CD4-positive, alpha-beta T cell (primary cell): Measurements from ENCODE around the gene ORMDL3. TPM values are rescaled to one million over a fixed set of nuclear protein-coding genes. Genes with fewer than 3 reads are reported as not detected.

ENCODE experiments used
- ATAC-seq: fragments of 200-7000 bp; cut with Tn5 transposase; one replicate; pipeline ENCODE4 v1.10.0; 2022; ENCODE audit warnings: mild to moderate bottlenecking; ENCODE audit not compliant: poor library complexity
- CTCF ChIA-PET: fragments of 350-600 bp; sonication (Branson Sonifier 250); formaldehyde crosslinking; loops from one replicate; lab custom pipeline; 2021; ENCODE audit warnings: antibody characterized with exemption, inconsistent platforms; lab: Charles Lee
- POLR2A ChIA-PET: fragments of 350-600 bp; sonication (Branson Sonifier 250); formaldehyde crosslinking; loops from one replicate; lab custom pipeline; 2021; ENCODE audit warnings: antibody characterized with exemption, inconsistent platforms; lab: Charles Lee
- DNase-seq, 14 experiments: peaks; one replicate each; pipeline ENCODE4 v3.0.0-alpha.2; 2013 to 2020; ENCODE audit warnings: mixed read lengths in 2 of 14
- H3K27ac ChIP-seq, 2 donors: one replicate each; pipeline versions ENCODE4 v1.5.1 to v1.7.0; 2013; ENCODE audit warnings: low read length in 2 of 2, low read depth in 1 of 2, mild to moderate bottlenecking in 1 of 2
- H3K27me3 ChIP-seq, 2 experiments: 1 replicate in 1 of 2; 2 replicates in 1 of 2; pipeline versions ENCODE4 v1.6.1 to v1.7.0; 2013; ENCODE audit warnings: low read length in 2 of 2, control low read depth in 1 of 2, mild to moderate bottlenecking in 1 of 2, moderate library complexity in 1 of 2; ENCODE audit not compliant: insufficient read depth in 2 of 2, control insufficient read depth in 1 of 2
- H3K36me3 ChIP-seq: one replicate; pipeline ENCODE4 v1.6.1; 2013; ENCODE audit warnings: low read length, control low read depth; ENCODE audit not compliant: insufficient read depth
- H3K4me1 ChIP-seq: one replicate; pipeline ENCODE4 v1.6.1; 2013; ENCODE audit warnings: low read length, control low read depth; ENCODE audit not compliant: insufficient read depth
- H3K4me3 ChIP-seq: one replicate; pipeline ENCODE4 v1.5.1; 2013; ENCODE audit warnings: mild to moderate bottlenecking, low read length, moderate library complexity
- H3K9me3 ChIP-seq, 2 experiments: 1 replicate in 1 of 2; 2 replicates in 1 of 2; pipeline versions ENCODE4 v1.6.1 to v1.7.0; 2013; ENCODE audit warnings: low read length in 2 of 2, mild to moderate bottlenecking in 2 of 2, control low read depth in 1 of 2, moderate library complexity in 1 of 2; ENCODE audit not compliant: control insufficient read depth in 1 of 2, insufficient read depth in 1 of 2
- H3K27ac Mint-ChIP-seq: one replicate; pipeline ENCODE4 v1.8.0; 2020; ENCODE audit warnings: mixed read lengths
- H3K27me3 Mint-ChIP-seq: one replicate; pipeline ENCODE4 v1.8.0; 2021; ENCODE audit warnings: mixed read lengths
- H3K36me3 Mint-ChIP-seq: one replicate; pipeline ENCODE4 v1.8.0; 2021; ENCODE audit warnings: low read depth, mixed read lengths
- H3K4me1 Mint-ChIP-seq: one replicate; pipeline ENCODE4 v1.8.0; 2021; ENCODE audit warnings: low read depth, mixed read lengths
- H3K4me3 Mint-ChIP-seq: one replicate; pipeline ENCODE4 v1.8.0; 2020; ENCODE audit warnings: mild to moderate bottlenecking, mixed read lengths
- H3K9me3 Mint-ChIP-seq: one replicate; pipeline ENCODE4 v1.8.0; 2020; ENCODE audit warnings: mixed read lengths
- intact Hi-C, 2 experiments: fragments of 100-400 bp; cut with DNase I in 1 of 2; cut with micrococcal nuclease in 1 of 2; formaldehyde crosslinking; loops; one replicate each; pipeline versions ENCODE4 v1.15.1 to v1.9.0; 2023 to 2025; cut with DNase I, micrococcal nuclease
- total RNA-seq, 174 experiments: library from RNA in 2 of 174; stranded (reverse) in 2 of 174; gene quantifications; one replicate each; pipeline ENCODE4 v1.2.3 and lab custom pipeline; 2021 to 2026
- TF ChIP-seq, protein P1 (sequence below): fragments of 200-600 bp; IDR thresholded peaks from one replicate; pipeline ENCODE4 v1.8.0; 2022; ENCODE audit warnings: antibody characterized with exemption, mild to moderate bottlenecking

ORMDL3 gene
- total RNA-seq, 2 experiments from 2014 or later = 103 to 105 TPM

DNA sequence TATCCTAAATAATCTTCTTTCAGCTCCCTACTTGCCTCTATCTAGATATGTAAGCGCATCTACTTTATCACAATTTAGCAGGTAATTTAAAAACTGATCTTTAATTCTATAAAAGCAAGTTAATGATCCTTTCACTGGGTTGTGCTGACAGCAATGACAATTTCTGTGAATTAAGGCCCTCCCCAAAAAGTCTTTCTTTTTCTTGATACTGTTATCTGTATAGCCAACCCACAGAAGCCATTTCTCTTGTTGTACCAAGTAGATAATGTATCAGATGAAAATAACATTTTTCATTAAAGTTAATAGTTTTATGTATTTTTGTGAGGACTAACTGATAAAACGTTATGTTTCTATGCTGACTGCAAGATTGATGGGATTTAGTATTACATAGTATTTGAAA, 55.6 kb downstream of the ORMDL3 start:
- H3K36me3 Mint-ChIP-seq = no peaks in the 10 kb centered on the region
- intact Hi-C loops = loop anchor here (1.0 to 5.0 kb wide), 4 partner anchors 56 to 156 kb away; partner anchors contain the start of genes LRRC3C (in 1 of the 2), ORMDL3 (in 1 of the 2) and PSMD3 (in 1 of the 2)
- no peak overlapping the region for H3K27ac Mint-ChIP-seq
- H3K4me1 Mint-ChIP-seq = peaks cover 19% of the 10 kb centered on the region
- no peak for DNase-seq
- no peaks in the 10 kb centered on the region for H3K36me3 ChIP-seq
- no peak for ATAC-seq
- no peak overlapping the region for H3K4me3 Mint-ChIP-seq
- H3K27me3 ChIP-seq = no peaks in the 10 kb centered on the region
- POLR2A ChIA-PET = interaction anchor here (1.6 to 1.7 kb wide), 2 partner anchors 108 to 109 kb away, joined by 4 to 11 read pairs; partner anchors contain the start of gene PSMD3
- H3K9me3 ChIP-seq = peaks cover 0 to 5% of the 10 kb centered on the region in 2 experiments
- peaks cover 18% of the 10 kb centered on the region for H3K4me1 ChIP-seq
- no peak overlapping the region for H3K4me3 ChIP-seq
- TF ChIP-seq, protein P1, sequence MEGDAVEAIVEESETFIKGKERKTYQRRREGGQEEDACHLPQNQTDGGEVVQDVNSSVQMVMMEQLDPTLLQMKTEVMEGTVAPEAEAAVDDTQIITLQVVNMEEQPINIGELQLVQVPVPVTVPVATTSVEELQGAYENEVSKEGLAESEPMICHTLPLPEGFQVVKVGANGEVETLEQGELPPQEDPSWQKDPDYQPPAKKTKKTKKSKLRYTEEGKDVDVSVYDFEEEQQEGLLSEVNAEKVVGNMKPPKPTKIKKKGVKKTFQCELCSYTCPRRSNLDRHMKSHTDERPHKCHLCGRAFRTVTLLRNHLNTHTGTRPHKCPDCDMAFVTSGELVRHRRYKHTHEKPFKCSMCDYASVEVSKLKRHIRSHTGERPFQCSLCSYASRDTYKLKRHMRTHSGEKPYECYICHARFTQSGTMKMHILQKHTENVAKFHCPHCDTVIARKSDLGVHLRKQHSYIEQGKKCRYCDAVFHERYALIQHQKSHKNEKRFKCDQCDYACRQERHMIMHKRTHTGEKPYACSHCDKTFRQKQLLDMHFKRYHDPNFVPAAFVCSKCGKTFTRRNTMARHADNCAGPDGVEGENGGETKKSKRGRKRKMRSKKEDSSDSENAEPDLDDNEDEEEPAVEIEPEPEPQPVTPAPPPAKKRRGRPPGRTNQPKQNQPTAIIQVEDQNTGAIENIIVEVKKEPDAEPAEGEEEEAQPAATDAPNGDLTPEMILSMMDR = no peak
- no peaks in the 10 kb centered on the region for H3K9me3 Mint-ChIP-seq
- CTCF ChIA-PET = interaction anchor here (1.0 to 1.3 kb wide), 4 partner anchors 87 to 250 kb away, joined by 3 to 4 read pairs (median 4); no protein-coding TSS in a partner anchor
- H3K27me3 Mint-ChIP-seq = no peaks in the 10 kb centered on the region
- no peak overlapping the region for H3K27ac ChIP-seq

Other genes with a start within 250 kb of the ORMDL3 start
- 10 to 100 TPM; 26.1 to 30.7 TPM for gene PGAP3, start 239.5 kb downstream of the ORMDL3 start, total RNA-seq
- gene ERBB2, start 227.5 kb downstream of the ORMDL3 start, total RNA-seq = 1 to 10 TPM; 2.4 to 4.6 TPM
- gene MIEN1, start 197.1 kb downstream of the ORMDL3 start, total RNA-seq = 10 to 100 TPM; 31.5 to 32.3 TPM
- gene GRB7, start 189.7 kb downstream of the ORMDL3 start, total RNA-seq = not detected
- 10 to 100 TPM; 39.7 to 39.9 TPM for gene IKZF3, start 63.3 kb downstream of the ORMDL3 start, total RNA-seq
- not detected for gene ZPBP2, start 59.4 kb downstream of the ORMDL3 start, total RNA-seq
- 10 to 100 TPM; 22.3 to 22.7 TPM for gene GSDMB, start 9.0 kb downstream of the ORMDL3 start, total RNA-seq
- gene LRRC3C, start 131 bp upstream of the ORMDL3 start, total RNA-seq = not detected
- gene GSDMA, start 35.4 kb upstream of the ORMDL3 start, total RNA-seq = under 1 TPM in 1 of 2 experiments, not detected in 1; 0.14 TPM
- gene PSMD3, start 53.2 kb upstream of the ORMDL3 start, total RNA-seq = 10 to 100 TPM; 66.7 to 71.9 TPM
- gene CSF3, start 87.8 kb upstream of the ORMDL3 start, total RNA-seq = not detected
- gene MED24, start 126.8 kb upstream of the ORMDL3 start, total RNA-seq = 10 to 100 TPM; 82.9 to 85.3 TPM
- 10 to 100 TPM; 35.2 to 36.4 TPM for gene THRA, start 135.4 kb upstream of the ORMDL3 start, total RNA-seq
- 10 to 100 TPM; 29.6 to 34.1 TPM for gene NR1D1, start 173.0 kb upstream of the ORMDL3 start, total RNA-seq
- gene MSL1, start 194.4 kb upstream of the ORMDL3 start, total RNA-seq = 10 to 100 TPM; 77.0 to 79.2 TPM
- gene CASC3, start 212.9 kb upstream of the ORMDL3 start, total RNA-seq = 100 to 1,000 TPM; 195 to 207 TPM
- gene RAPGEFL1, start 249.9 kb upstream of the ORMDL3 start, total RNA-seq = 1 to 10 TPM; 7.7 to 9.4 TPM